HepG2 (cell line): ENCODE measurements around the gene PXYLP1. TPM values are rescaled to one million over a fixed set of nuclear protein-coding genes. Genes with fewer than 3 reads are reported as not detected.

ENCODE experiments used
- ATAC-seq: fragments of 200-7000 bp; cut with Tn5 transposase; 3 replicates; pipeline ENCODE4 v1.9.1; 2020; ENCODE audit warnings: mild to moderate bottlenecking, moderate library complexity
- BruUV-seq: library from RNA; stranded (reverse); fragments of 400-500 nt; replicated peaks from 2 replicates; lab custom pipeline; 2021; lab: Mats Ljungman, UMichigan
- CTCF ChIA-PET: fragments of 300-600 bp; formaldehyde crosslinking; extraction: SDS; loops from one replicate; lab custom pipeline; 2021; ENCODE audit warnings: low total read pairs, inconsistent platforms, low intra/inter-chr PET ratio; lab: Yijun Ruan, JAX
- POLR2A ChIA-PET: fragments of 350-600 bp; sonication (Branson Sonifier 250); formaldehyde crosslinking; loops from one replicate; lab custom pipeline; 2020; ENCODE audit warnings: antibody characterized with exemption, inconsistent platforms; lab: Yijun Ruan, JAX
- DNase-seq: peaks from one replicate; pipeline ENCODE4 v3.0.0-alpha.2; 2015; ENCODE audit warnings: low spot score
- FAIRE-seq: peaks from 3 replicates; lab custom pipeline; 2011; peaks lifted over from hg19 to GRCh38; lab: Jason Lieb, UNC
- H2AFZ ChIP-seq: one replicate; pipeline ENCODE4 v1.6.1; 2011; ENCODE audit warnings: low read length, inconsistent platforms
- H3K27ac ChIP-seq: fragments of 300-600 bp; 3 replicates; pipeline ENCODE4 v1.8.0; 2011; ENCODE audit warnings: mixed run types, mild to moderate bottlenecking, mixed read lengths, low read length, inconsistent platforms; ENCODE audit not compliant: insufficient read depth; ENCODE audit errors: extremely low read length
- H3K27me3 ChIP-seq, 2 experiments: fragments of 200-600 bp in 1 of 2; 2 replicates in 1 of 2; 3 replicates in 1 of 2; pipeline versions ENCODE4 v1.6.0 to v1.8.0; 2011; ENCODE audit warnings: low read length in 2 of 2, mild to moderate bottlenecking in 2 of 2, moderate library complexity in 2 of 2, inconsistent platforms in 1 of 2; ENCODE audit not compliant: insufficient read depth in 2 of 2, control insufficient read depth in 1 of 2
- H3K36me3 ChIP-seq, 2 experiments: fragments of 200-600 bp in 1 of 2; replicated peaks in 1 of 2; 2 replicates in 1 of 2; 3 replicates in 1 of 2; pipeline versions ENCODE4 v1.5.1 to v1.8.0; 2011; ENCODE audit warnings: low read length in 2 of 2, inconsistent platforms in 1 of 2; ENCODE audit not compliant: insufficient read depth in 2 of 2, control insufficient read depth in 1 of 2
- H3K4me1 ChIP-seq: 2 replicates; pipeline ENCODE4 v1.5.1; 2012; ENCODE audit warnings: low read length, inconsistent platforms; ENCODE audit not compliant: insufficient read depth
- H3K4me2 ChIP-seq: 2 replicates; pipeline ENCODE4 v1.6.0; 2011; ENCODE audit warnings: low read depth, low read length, inconsistent platforms
- H3K4me3 ChIP-seq, 3 experiments: fragments of 200-600 bp in 1 of 3; sonication (generic), shearing (Covaris generic) in 1 of 3; replicated peaks in 1 of 3; 2 replicates each; pipeline ENCODE4 v1.5.1; 2011 to 2016; ENCODE audit warnings: low read length in 3 of 3, inconsistent platforms in 2 of 3, low read depth in 2 of 3, mild to moderate bottlenecking in 2 of 3, control low read depth in 1 of 3, mixed read lengths in 1 of 3; ENCODE audit not compliant: insufficient read depth in 1 of 3
- H3K79me2 ChIP-seq: one replicate; pipeline ENCODE4 v1.6.1; 2011; ENCODE audit warnings: low read length, inconsistent platforms; ENCODE audit not compliant: insufficient read depth
- H3K9ac ChIP-seq: 2 replicates; pipeline ENCODE4 v1.6.0; 2011; ENCODE audit warnings: mild to moderate bottlenecking, low read depth, low read length, inconsistent platforms; ENCODE audit not compliant: insufficient read depth
- H3K9me3 ChIP-seq: 2 replicates; pipeline ENCODE4 v1.5.1; 2012; ENCODE audit warnings: mild to moderate bottlenecking, low read length
- H4K20me1 ChIP-seq: 2 replicates; pipeline ENCODE4 v1.6.0; 2011; ENCODE audit warnings: inconsistent platforms, mild to moderate bottlenecking, low read length, moderate library complexity; ENCODE audit not compliant: insufficient read depth
- ATM ChIP-seq: fragments of 450-650 bp; IDR thresholded peaks from 2 replicates; pipeline ENCODE4 v1.7.1; 2017; ENCODE audit warnings: mild to moderate bottlenecking, borderline replicate concordance
- BATF2 ChIP-seq: sonication (generic); formaldehyde crosslinking; IDR thresholded peaks from 2 replicates; pipeline ENCODE4 v1.8.0; 2022; ENCODE audit warnings: mild to moderate bottlenecking, missing genetic modification reagents, moderate library complexity
- CERS6 ChIP-seq: sonication (generic); formaldehyde crosslinking; IDR thresholded peaks from 2 replicates; pipeline ENCODE4 v1.5.0; 2020; ENCODE audit warnings: missing genetic modification reagents
- ETV6 ChIP-seq: sonication (generic); formaldehyde crosslinking; conservative IDR thresholded peaks from 2 replicates; pipeline ENCODE4 v1.4.0; 2020; ENCODE audit warnings: missing genetic modification reagents
- GFI1 ChIP-seq: sonication (generic); formaldehyde crosslinking; IDR thresholded peaks from 2 replicates; pipeline ENCODE4 v1.5.0; 2020; ENCODE audit warnings: missing genetic modification reagents, mild to moderate bottlenecking, borderline replicate concordance
- HMG20B ChIP-seq: conservative IDR thresholded peaks from 2 replicates; pipeline ENCODE4 v1.6.1; 2016; ENCODE audit warnings: missing genetic modification reagents, missing compliant biosample characterization
- HNRNPK ChIP-seq: fragments of 200-400 bp; formaldehyde crosslinking; IDR thresholded peaks from 2 replicates; pipeline ENCODE4 v1.6.1; 2018; ENCODE audit warnings: low read length, low read depth, moderate library complexity, mild to moderate bottlenecking; ENCODE audit not compliant: poor library complexity, severe bottlenecking
- LBX2 ChIP-seq: sonication (generic); formaldehyde crosslinking; IDR thresholded peaks from 2 replicates; pipeline ENCODE4 v1.5.0; 2020; ENCODE audit warnings: missing genetic modification reagents, mild to moderate bottlenecking, borderline replicate concordance
- NFKB2 ChIP-seq: sonication (generic); formaldehyde crosslinking; IDR thresholded peaks from 2 replicates; pipeline ENCODE4 v1.4.0; 2020; ENCODE audit warnings: missing genetic modification reagents, borderline replicate concordance
- NFKBIZ ChIP-seq: IDR thresholded peaks from 2 replicates; pipeline ENCODE4 v1.6.1; 2018; ENCODE audit warnings: missing genetic modification reagents, missing compliant biosample characterization
- PCBP1 ChIP-seq: fragments of 200-400 bp; formaldehyde crosslinking; IDR thresholded peaks from 2 replicates; pipeline ENCODE4 v1.6.1; 2017; ENCODE audit warnings: mild to moderate bottlenecking, low read depth, low read length, borderline replicate concordance
- PHF5A ChIP-seq: IDR thresholded peaks from one replicate; pipeline ENCODE4 v1.6.1; 2018; ENCODE audit warnings: low read depth, missing genetic modification reagents; ENCODE audit not compliant: unreplicated experiment
- PITX1 ChIP-seq: sonication (generic); formaldehyde crosslinking; IDR thresholded peaks from 2 replicates; pipeline ENCODE4 v1.5.1; 2020; ENCODE audit warnings: mild to moderate bottlenecking, missing genetic modification reagents
- SMAD1 ChIP-seq: sonication (generic); formaldehyde crosslinking; IDR thresholded peaks from 2 replicates; pipeline ENCODE4 v1.4.0; 2020; ENCODE audit warnings: missing genetic modification reagents, low read depth, mild to moderate bottlenecking, borderline replicate concordance
- YEATS2 ChIP-seq: sonication (generic); formaldehyde crosslinking; IDR thresholded peaks from 2 replicates; pipeline ENCODE4 v1.4.0; 2020; ENCODE audit warnings: missing genetic modification reagents, borderline replicate concordance
- ZBTB25 ChIP-seq: IDR thresholded peaks from 2 replicates; pipeline ENCODE4 v1.6.1; 2018; ENCODE audit warnings: missing genetic modification reagents
- ZNF20 ChIP-seq: sonication (generic); formaldehyde crosslinking; IDR thresholded peaks from 2 replicates; pipeline ENCODE4 v1.4.0; 2020; ENCODE audit warnings: mild to moderate bottlenecking, moderate library complexity, missing genetic modification reagents
- ZNF234 ChIP-seq: sonication (generic); formaldehyde crosslinking; conservative IDR thresholded peaks from 2 replicates; pipeline ENCODE4 v1.5.1; 2020; ENCODE audit warnings: mild to moderate bottlenecking, missing genetic modification reagents
- ZNF414 ChIP-seq: sonication (generic); formaldehyde crosslinking; IDR thresholded peaks from 2 replicates; pipeline ENCODE4 v1.5.0; 2020; ENCODE audit warnings: missing genetic modification reagents
- WGBS: methylation state at CpG from one replicate; pipeline ENCODE4 v1.1.6; 2017; ENCODE audit warnings: low lambda C conversion rate; 5-methylcytosine and 5-hydroxymethylcytosine counted together
- in situ Hi-C: cut with HindIII; loops from 2 replicates; pipeline ENCODE4 v1.10.0; 2017; ENCODE audit warnings: low pct_unique_long_range_greater_than_20kb; ENCODE audit not compliant: extremely low pct_ligation_motif_present
- intact Hi-C: fragments of 100-400 bp; cut with micrococcal nuclease; formaldehyde crosslinking; loops from one replicate; pipeline ENCODE4 v1.10.0; 2022; ENCODE audit not compliant: unreplicated experiment
- polyA plus RNA-seq, 8 experiments: library from polyadenylated mRNA; depleted of rRNA in 3 of 8; stranded (reverse) in 7 of 8; unstranded in 1 of 8; fragments of >200 nt; fragmentation: Illumina TruSeq in 4 of 8; extraction: Trizol in 4 of 8; gene quantifications; 2 replicates each; pipeline versions ENCODE4 v1.2.1 to v1.2.3, GENCODE V29; 2011 to 2016; ENCODE audit warnings: low read depth in 4 of 8, missing spikeins in 1 of 8, mixed read lengths in 1 of 8; ENCODE audit not compliant: insufficient read depth in 1 of 8
- total RNA-seq, 5 experiments: library from RNA; depleted of rRNA; stranded (reverse); fragments of >200 nt; fragmentation: Illumina TruSeq; extraction: Trizol; gene quantifications; 2 replicates each; pipeline ENCODE4 v1.2.3, GENCODE V29; 2016; ENCODE audit warnings: low read depth in 1 of 5

PXYLP1 gene
- total and polyA plus RNA-seq, 2 of the 13 experiments (the other 11 are each of a cell fraction or from before 2014, with no cell fraction given): 4.9 to 8.1 TPM

GRCh38 chr3:141241616-141242376 lies 10.2 kb downstream of the PXYLP1 start (continued):
- TF ChIP-seq ZNF234 (CRISPR knock-in tag) (no peak), ZBTB25 (CRISPR knock-in tag) (no peak), BATF2 (no peak), ATM (no peak), NFKB2 (CRISPR knock-in tag) (no peak), ZNF414 (no peak)

GRCh38 chr3:141242377-141243092 lies 10.9 kb downstream of the PXYLP1 start:
- CTCF ChIA-PET: no interaction called here
- BruUV-seq: no TSS peak
- H3K9me3 ChIP-seq: no peaks in the 10 kb centered on the region
- H3K79me2 ChIP-seq: no peaks in the 10 kb centered on the region
- no peak for ATAC-seq
- no peak overlapping the region for H2AFZ ChIP-seq
- intact Hi-C loops: no loop called here
- no peak overlapping the region for H3K27ac ChIP-seq
- no peaks in the 10 kb centered on the region for H3K36me3 ChIP-seq
- H3K4me2 ChIP-seq: no peak overlapping the region
- WGBS: 95% methylated on average over 3 of the region's 5 CpGs
- no peak for FAIRE-seq
- peaks cover 35% of the 10 kb centered on the region for H3K4me1 ChIP-seq
- no peak for TF ChIP-seq PCBP1
- no peak for TF ChIP-seq PHF5A (CRISPR knock-in tag)
- TF ChIP-seq PITX1: no peak
- TF ChIP-seq YEATS2 (CRISPR knock-in tag): no peak
- no peak for TF ChIP-seq ZNF20
- TF ChIP-seq ETV6 (CRISPR knock-in tag): no peak
- TF ChIP-seq CERS6: no peak
- no peak for TF ChIP-seq HMG20B (CRISPR knock-in tag)
- no peak for TF ChIP-seq NFKBIZ (CRISPR knock-in tag)
- TF ChIP-seq GFI1: no peak
- no peak for TF ChIP-seq HNRNPK
- TF ChIP-seq LBX2: no peak
- no peak for TF ChIP-seq SMAD1
- TF ChIP-seq, all 625 proteins: peak for 0
- Histone ChIP-seq H4K20me1 (no peaks in the 10 kb centered on the region), H3K4me3 (no peak overlapping the region), H3K9ac (no peak overlapping the region), H3K27me3 (no peaks in the 10 kb centered on the region)
- DNase-seq: no peak
- POLR2A ChIA-PET: no interaction called here
- in situ Hi-C loops: no loop called here
